GM19099 (cell line): ENCODE results near the gene FCHSD1.

Source experiments
- POLR2A ChIP-seq: IDR thresholded peaks from 3 replicates; pipeline ENCODE4 v1.6.1; 2011; ENCODE audit warnings: low read depth; ENCODE audit not compliant: insufficient read length; ENCODE audit errors: extremely low read depth

Gene FCHSD1

DNA sequence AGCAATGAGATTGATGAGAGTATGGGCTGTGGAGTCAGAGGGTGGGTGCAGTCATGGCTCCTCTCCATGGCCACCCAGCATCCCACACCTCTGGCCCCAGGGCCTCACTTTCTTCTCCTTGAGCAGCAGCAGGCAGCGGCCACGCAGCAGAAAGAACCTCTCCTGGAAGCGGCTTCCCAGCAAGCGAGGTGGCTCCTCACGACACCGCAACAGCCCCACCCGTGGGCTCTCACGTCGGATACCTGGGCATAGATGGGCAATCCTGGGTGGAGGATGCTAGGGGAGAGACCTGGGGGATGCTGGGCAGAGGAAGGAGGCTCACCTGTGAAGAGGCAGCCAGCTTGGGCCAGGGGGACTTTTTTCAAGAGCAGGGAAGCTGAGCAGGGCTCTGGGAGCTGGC, 5.2 kb upstream of the FCHSD1 start:
- TF ChIP-seq POLR2A, result no peak

DNA sequence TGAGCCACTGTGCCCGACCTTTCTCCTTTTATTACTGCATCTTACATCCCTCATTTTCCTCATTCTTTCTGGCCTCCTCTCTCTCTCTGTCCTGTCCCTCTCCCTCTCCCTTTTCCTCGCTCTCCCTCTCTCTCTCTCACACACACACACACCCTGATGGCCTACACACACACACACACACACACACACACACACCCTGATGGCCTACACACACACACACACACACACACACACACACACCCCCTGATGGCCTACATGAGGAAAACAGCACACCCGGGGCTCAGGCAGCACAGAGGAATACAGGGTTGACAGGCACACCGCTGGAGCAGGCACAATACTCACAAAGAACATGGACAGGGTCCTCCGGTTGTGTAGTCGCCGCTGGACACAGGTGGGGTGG, 3.8 kb upstream of the FCHSD1 start:
- TF ChIP-seq POLR2A, result no peak

DNA sequence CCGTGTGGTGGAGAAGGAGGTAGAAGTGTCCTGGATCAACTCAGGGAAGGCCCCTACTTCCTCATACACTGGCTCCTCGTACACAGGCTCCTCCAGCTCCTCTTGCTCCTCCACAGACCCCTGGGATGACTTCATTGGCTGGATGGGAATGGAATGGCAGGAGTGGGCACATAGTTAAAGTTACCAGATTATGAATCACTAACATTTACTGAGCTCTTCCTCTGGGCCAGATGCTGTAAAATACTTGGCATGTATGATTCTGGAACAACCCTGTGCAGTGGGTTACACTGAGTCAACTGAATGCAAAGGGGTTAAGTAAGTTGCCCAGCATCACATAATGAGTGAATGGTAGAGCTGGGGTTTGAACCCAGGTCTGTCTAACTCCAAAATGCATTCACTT, 3.1 kb upstream of the FCHSD1 start:
- TF ChIP-seq POLR2A, result no peak

DNA sequence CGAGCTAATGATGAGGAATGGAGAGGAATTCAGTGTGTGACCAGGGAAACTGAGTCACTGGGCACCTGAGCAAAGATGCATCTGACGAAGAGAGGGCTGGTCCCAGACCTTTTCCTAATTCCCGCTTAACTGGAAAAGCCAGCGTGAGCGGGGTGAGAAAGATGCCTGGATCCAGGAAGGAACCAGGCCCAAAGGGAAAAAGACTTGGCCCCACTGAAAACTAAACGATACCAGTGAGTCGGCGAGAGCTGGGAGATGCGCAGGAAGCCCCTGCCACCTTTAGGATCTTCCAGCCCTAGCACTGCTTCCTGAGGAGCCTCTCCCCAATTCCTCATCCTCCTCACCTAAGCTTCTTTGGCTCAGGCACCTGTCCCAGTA, 499 bp upstream of the FCHSD1 start:
- TF ChIP-seq POLR2A, result no peak

DNA sequence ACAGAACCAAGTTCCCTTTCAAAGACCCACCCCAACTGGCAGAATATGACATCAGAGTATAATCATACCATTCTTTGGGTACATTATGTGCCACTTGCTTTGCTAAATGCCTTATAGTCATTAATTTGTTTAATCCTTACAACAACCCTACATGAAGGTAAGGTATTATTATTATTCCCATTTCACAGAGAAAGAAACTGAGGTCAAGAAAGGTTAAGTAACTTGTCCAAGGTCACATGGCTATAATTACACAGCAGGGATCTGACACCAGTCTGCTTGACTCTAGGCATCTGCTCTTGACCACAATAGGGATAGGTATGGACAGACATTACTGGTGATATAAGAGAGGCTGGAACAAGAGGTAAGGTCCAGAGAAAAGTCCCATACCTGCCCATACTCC, 1.2 kb downstream of the FCHSD1 start:
- no peak for TF ChIP-seq POLR2A

DNA sequence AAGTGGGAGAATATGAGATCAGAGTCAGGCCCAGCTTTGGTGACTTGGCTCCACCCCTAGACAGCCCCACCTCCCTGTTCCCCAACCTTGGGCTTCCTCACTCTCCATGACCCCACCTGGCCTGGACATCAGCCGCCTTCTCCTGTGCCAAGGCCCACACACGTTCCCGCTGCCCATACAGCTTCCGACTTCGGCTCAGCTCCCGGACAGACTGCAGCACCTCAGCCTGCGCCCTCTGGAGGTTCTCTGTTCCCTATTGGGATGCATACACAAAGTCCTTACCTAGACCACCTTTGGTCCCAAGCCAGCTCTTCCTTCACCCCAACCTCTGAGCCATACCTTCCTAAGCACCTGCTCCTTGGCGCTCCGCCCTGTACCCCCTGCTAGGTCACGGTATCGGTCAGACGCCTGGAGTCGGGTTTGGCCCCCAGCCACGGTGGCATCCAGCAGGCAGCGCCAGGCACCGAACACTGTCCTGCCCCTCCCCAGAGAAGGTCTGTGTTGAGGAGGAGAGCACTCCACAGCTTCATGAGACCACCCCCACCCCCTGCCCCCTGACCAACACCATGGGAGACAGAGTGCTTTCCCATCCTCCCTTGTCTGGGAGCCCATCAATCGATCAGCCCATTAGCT, 2.0 kb downstream of the FCHSD1 start:
- TF ChIP-seq POLR2A, result no peak

DNA sequence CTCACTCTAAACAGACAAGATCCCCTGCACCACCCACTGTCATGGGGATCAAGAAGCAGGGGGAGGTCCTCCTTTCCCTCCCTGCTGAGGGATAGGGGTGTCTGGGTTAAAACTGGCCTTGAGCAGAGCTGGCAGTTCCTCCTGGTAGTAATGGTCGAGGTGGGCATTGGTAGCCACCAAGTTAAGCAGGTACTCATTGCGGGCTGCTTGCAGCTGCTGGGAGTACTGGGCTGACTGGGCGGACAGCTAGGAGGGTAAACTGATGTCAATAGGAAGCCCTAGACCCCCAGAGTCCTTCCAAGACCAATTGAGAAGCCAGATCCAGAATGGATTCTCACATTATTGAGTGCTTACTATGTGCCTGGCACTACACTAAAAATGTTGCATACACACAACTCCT, 3.4 kb downstream of the FCHSD1 start:
- TF ChIP-seq POLR2A, result no peak

DNA sequence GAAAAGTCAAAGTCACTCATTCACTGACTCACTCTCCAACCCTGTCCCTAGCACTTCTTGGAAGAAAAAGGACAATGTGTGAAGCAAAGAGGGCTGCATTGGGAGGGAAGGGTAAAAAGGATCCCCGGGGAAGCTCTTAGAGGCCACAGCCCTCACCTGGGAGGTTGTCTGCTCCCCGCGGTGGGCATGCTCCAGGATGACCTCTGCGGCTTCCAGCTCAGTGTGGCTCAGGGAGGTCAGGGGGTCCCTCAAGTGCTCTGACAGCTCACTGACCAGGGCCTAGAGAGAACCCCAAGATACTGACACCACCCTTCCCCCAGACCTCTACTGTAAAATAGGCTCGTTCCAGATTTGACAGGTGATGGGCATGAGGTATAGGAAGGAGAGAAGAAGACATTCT, 4.0 kb downstream of the FCHSD1 start:
- TF ChIP-seq POLR2A, result no peak

DNA sequence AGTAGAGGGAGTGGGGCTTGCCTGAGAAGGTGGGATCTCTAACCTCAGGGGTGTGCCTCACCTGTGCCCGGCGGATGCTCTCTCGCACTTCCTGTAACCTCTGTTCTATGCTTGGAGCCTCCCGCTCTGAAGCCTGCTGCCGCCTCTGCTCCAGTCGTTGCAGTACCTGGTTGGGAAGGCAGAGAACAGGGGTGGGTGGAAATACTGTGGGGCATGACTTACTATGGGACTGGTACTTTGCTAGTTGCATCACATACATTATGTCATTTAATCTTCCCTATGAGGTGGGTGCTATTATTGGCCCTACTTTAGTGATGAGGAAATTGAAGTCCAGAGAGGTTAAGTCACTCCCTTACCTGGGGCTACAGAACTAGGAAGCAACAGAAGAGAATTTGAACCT, 5.2 kb downstream of the FCHSD1 start:
- no peak for TF ChIP-seq POLR2A

DNA sequence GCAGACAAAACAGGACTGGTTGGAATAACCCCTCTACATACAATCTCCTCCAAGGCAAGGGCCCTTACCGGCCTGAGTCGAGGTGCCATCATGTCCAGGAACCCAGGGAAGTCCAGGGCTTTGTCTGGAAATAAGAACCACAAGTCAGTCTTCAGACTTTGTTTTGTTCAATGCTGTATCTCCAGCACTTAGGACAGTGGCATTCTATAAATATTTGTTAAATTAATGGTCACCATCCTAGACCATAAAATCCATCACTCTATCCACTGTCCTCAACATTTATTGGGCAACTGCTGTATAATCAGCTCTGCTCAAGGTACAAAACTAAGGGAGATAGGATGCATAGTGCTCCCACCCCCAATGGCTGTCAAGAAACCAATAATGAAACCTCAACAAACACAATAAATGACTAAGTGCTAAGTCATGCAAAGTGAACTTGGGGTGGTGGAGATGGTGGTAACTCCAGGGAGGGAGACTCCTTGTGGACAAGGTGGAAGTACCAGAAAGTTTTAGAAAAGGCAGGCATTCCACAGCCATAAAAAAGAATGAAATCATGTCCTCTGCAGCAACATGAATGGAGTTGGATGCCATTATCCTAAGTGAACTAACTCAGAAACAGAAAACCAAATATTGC, 9.5 kb downstream of the FCHSD1 start:
- no peak for TF ChIP-seq POLR2A

DNA sequence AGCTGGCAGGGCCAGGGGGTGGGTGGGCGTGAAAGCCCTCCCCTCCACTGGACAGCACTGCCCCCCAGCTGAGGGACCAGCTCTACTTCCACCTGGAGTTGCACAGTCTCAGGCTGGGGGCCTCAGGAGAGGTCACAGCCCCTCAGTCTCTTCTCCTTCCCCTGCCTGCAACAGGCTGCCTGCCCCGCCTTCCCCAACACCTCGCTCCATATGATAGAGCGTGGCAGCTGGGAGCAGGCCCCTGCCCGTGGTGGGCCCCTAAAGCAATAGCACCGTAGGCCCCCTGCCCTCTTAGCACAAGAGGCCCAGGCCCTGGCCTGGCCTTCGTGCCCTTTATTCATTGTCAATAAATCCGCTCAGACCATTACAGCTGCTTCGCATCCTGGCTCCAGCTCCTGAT, 10.5 kb downstream of the FCHSD1 start:
- no peak for TF ChIP-seq POLR2A

DNA sequence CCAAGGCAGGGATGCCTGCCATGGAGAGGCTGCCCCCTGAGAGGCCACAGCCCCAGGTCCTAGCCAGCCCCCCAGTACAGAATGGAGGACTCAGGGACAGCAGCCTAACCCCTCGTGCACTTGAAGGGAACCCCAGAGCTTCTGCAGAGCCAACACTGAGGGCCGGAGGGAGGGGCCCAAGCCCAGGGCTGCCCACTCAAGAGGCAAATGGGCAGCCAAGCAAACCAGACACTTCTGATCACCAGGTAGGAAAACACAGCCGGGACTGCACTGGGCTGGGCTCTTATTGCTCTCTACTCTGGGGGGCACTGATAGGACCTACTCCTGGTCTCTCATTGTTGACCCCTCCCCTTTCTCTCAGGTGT, 11.2 kb downstream of the FCHSD1 start:
- TF ChIP-seq POLR2A, result no peak

DNA sequence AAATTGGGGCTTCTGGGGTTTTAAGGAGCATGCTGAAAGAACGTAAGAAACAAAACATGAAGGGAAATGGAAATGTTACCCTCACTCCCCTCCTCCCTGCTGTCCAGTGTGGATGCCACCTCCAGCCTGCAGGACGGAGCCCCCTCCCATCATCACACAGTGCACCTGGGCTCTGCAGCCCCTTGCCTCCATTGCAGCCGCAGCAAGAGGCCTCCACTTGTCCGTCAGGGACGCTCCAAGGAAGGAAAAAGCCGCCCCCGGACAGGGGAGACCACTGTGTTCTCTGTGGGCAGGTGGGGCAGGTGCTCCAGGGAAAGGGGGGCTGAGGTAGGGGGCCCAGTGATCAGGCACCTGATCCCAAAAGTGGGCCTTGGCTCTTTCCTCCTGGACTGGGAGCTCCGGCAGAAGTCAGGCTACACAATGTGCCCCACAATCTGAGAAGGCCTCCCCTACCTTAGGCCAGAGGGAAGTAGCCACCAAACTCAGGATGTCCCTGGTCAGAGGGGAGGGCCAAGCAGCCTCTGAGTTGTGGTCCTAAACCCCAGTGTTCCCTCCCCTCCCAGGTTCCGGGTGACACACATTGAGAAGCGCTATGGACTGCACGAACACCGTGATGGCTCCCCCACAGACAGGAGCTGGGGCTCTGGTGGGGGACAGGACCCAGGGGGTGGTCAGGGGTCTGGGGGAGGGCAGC, 11.7 kb downstream of the FCHSD1 start:
- no peak for TF ChIP-seq POLR2A

DNA sequence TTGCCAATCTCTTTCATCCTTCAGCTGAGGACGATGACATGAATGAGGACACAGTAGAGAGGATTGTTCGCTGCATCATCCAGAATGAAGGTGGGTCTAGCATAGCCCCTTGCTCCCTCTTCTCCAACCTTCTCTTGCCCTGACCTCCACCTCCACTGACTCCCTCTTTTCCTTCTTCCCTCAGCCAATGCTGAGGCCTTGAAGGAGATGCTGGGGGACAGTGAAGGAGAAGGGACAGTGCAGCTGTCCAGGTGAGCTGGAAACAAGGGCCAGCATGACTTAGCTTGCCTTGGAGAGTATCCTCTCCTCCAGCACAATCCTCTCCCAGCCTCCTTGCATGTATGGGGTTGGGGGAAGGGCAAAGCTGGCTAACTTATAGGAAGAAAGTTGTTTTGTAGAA, 12.4 kb downstream of the FCHSD1 start:
- TF ChIP-seq POLR2A, result no peak

DNA sequence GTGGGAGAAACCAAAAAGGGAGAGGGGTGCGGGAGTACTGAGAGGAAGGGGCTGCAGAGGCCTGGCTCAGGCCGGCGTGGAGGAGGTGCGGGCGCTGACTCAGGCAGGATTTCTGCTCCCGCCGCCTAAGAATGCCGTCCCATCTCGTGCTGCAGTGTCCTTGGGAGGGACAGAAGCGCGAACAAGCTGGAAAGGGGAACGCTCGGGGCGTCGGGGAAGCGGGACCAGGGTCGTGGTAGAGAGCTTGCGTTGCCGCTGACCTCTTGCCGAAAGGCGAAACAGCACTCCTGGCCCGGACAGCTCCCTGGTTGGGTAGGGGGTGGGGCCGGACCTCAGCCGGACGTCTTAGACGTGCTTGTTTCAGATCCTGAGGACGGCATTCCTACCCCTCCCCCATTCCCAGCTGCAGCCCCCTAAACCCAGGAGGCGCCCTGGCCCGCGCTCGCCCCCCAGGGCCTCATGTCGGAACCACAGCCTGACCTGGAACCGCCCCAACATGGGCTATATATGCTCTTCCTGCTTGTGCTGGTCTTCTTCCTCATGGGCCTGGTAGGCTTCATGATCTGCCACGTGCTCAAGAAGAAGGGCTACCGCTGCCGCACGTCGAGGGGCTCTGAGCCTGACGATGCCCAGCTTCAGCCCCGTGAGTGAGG, 13.3 kb downstream of the FCHSD1 start:
- TF ChIP-seq POLR2A, result no peak

DNA sequence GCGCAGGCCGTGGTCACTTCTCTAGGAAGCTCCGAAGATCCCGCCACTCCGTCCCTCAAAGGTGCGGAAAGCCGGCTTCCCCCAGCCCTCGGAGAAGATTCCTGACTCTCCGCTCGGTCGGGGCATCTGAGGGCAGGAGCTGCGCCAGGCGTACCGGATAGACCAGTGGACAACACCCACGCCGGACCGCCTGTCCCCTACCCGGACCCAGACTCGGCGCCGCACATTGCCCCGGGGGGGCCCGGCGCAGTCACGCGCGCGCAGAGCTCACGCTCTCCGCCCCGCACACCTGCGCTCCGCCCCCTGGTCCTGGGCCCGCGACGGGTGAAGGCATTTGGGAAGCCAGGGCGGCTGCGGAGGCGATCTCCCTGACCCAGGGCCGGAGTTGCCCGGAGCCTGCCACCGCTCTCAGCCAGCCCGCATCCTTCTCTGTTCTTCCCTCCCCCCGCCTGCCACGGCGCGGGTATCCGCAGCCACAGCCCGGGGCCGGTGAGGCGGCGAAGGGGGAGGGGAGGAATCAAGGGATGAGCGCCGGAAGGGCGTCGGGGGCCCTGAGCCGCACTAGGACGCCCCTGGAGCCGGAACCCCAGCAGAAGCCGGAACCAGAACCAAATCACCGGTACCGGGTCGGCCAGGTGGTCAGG, 14.0 kb downstream of the FCHSD1 start:
- no peak for TF ChIP-seq POLR2A

DNA sequence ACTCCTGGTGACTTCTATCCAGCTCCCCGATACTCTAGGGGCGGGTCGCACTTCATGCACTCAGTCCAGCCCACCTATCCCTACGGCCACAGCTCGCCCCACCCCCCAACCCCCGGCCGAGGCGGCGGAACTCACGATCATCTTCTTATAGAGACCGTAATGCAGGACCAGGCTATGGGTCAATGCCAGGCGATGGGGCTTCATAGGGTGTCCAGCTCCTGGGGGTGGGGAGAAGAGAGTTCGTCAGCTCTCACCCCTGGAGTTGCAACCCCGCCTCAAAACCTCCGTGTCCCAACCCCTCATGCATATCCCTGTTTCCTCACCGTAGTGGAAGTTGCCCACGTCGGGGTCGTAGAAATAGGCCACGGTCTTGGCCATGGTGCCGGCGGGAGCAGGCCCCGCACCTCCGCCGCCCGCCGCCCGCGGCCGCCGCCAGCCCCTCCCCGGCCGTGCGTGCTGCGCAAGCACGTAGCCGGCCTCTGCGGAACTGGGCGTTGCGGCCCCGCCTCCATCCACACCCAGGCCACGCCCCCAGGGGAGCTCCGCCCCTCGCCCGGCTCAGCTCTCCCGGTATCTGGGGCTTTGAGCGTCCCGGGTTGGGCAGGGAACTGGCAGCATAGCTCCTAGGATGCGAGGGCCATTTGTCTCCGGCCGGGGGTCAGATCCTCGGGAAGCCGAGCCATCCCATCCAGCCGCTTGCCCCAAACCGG, 14.7 kb downstream of the FCHSD1 start, which contains the start of the genes HDAC3 and RELL2:
TSS of gene HDAC3 (minus strand) at position 437 of the 710 bp plus-strand sequence. CDS start at position 378, 59 bp downstream.
TSS of gene RELL2 (plus strand) at position 585 of the 710 bp plus-strand sequence. CDS start 1,229 bp downstream, outside the sequence.
- TF ChIP-seq POLR2A, result peak; percentile 85
